GM12892 (cell line): ENCODE measurements around the gene KRTCAP2.

Source experiments
- POLR2A ChIP-seq: IDR thresholded peaks from 2 replicates; pipeline ENCODE4 v1.6.1; 2011; ENCODE audit warnings: low read depth, low read length, control low read depth
- TAF1 ChIP-seq: IDR thresholded peaks from 2 replicates; pipeline ENCODE4 v1.6.1; 2011; ENCODE audit warnings: low read depth, mild to moderate bottlenecking, control low read depth, low read length, borderline replicate concordance

- TF ChIP-seq POLR2A: no peak
- TF ChIP-seq TAF1: no peak
Measured at GRCh38 chr1:155133799-155134281, 39.3 kb downstream of the KRTCAP2 start.
